NB4 (cell line): ENCODE data around the gene TRIM71.

Experiments used
- DNase-seq: peaks from one replicate; pipeline ENCODE4 v3.0.0; 2010; ENCODE audit warnings: low read depth
- H3K4me3 ChIP-seq: one replicate; pipeline ENCODE4 v1.5.1; 2011; ENCODE audit warnings: mild to moderate bottlenecking, low read depth, low read length, moderate library complexity
- CTCF ChIP-seq: IDR thresholded peaks from one replicate; pipeline ENCODE4 v1.5.1; 2012; ENCODE audit warnings: low read depth, low read length
- MAX ChIP-seq: IDR thresholded peaks from 2 replicates; pipeline ENCODE4 v1.6.1; 2011; ENCODE audit warnings: low read depth, low read length
- MYC ChIP-seq: IDR thresholded peaks from 2 replicates; pipeline ENCODE4 v1.6.1; 2011; ENCODE audit warnings: low read depth, low read length
- POLR2A ChIP-seq: IDR thresholded peaks from 2 replicates; pipeline ENCODE4 v1.6.1; 2011; ENCODE audit warnings: mild to moderate bottlenecking; ENCODE audit not compliant: insufficient read length; ENCODE audit errors: extremely low read depth

TRIM71 gene

GRCh38 chr3:32857921-32858320 lies 40.1 kb downstream of the TRIM71 start:
- TF ChIP-seq MYC: no peak
- TF ChIP-seq CTCF: no peak
- TF ChIP-seq MAX: no peak
- DNase-seq: peak; percentile 57

GRCh38 chr3:32859604-32860237 lies 41.9 kb downstream of the TRIM71 start:
- no peak for TF ChIP-seq POLR2A
- no peak for DNase-seq
- no peak overlapping the region for H3K4me3 ChIP-seq

More at GRCh38 chr3:32857921-32858320, 40.1 kb downstream of the TRIM71 start:
- H3K4me3 ChIP-seq: no peak overlapping the region

GRCh38 chr3:32860499-32860898 lies 42.7 kb downstream of the TRIM71 start:
- no peak overlapping the region for H3K4me3 ChIP-seq
- no peak for TF ChIP-seq MYC
- TF ChIP-seq MAX: no peak
- TF ChIP-seq POLR2A: no peak
- TF ChIP-seq CTCF: no peak
- DNase-seq: no peak

- no peak overlapping the region for H3K4me3 ChIP-seq
- no peak for DNase-seq
- TF ChIP-seq CTCF (no peak), POLR2A (no peak), MYC (no peak), MAX (no peak)
Observed at GRCh38 chr3:32861681-32862080, 43.9 kb downstream of the TRIM71 start.

- TF ChIP-seq POLR2A (no peak), MYC (no peak), MAX (no peak), CTCF (no peak)
- no peak for DNase-seq
- H3K4me3 ChIP-seq: no peak overlapping the region
Observed at GRCh38 chr3:32862247-32862935, 44.6 kb downstream of the TRIM71 start.

- H3K4me3 ChIP-seq: no peak overlapping the region
- TF ChIP-seq POLR2A: no peak
- TF ChIP-seq CTCF: no peak
- no peak for TF ChIP-seq MAX
- TF ChIP-seq MYC: no peak
- DNase-seq: no peak
Observed at GRCh38 chr3:32862936-32863487, 45.2 kb downstream of the TRIM71 start.
